ENCODE data around the gene LTBR. TPM values are rescaled to one million over a fixed set of nuclear protein-coding genes. Genes with fewer than 3 reads are reported as not detected.
"Not testable (repeated sequence)": the region's sequence is repeated elsewhere in the genome, so short reads cannot be mapped to it uniquely, and the experiment has no call there.

LTBR gene
- total and polyA plus RNA-seq, 2 donors (not counting 1 experiment from before 2014, with no cell fraction given) = 55.7 to 78.4 TPM

- Histone ChIP-seq H3K27me3 (ENCODE audit: control insufficient read depth, insufficient read depth, low read length) (no peaks in the 10 kb centered on the region), H3K4me3 (replicated peaks in 1 of 4; ENCODE audit: control extremely low read depth in 1 of 4, insufficient read depth in 1 of 4, low read depth in 3 of 4, low read length in 4 of 4) (no peak overlapping the region), H3K79me2 (ENCODE audit: control insufficient read depth, insufficient read depth, low read length) (no peaks in the 10 kb centered on the region), H3K4me1 (ENCODE audit: control insufficient read depth, extremely low read depth, insufficient read depth, low read length) (no peaks in the 10 kb centered on the region), H3K9ac (ENCODE audit: insufficient read depth, low read length) (no peak overlapping the region), H3K27ac (ENCODE audit: insufficient read depth, low read length) (no peak overlapping the region), H3K9me3 (ENCODE audit: control insufficient read depth, insufficient read depth, low read depth, low read length) (no peaks in the 10 kb centered on the region), H3K36me3 (ENCODE audit: control insufficient read depth, insufficient read depth, low read length) (no peaks in the 10 kb centered on the region), H2AFZ (ENCODE audit: low read length) (no peak overlapping the region), H4K20me1 (ENCODE audit: control insufficient read depth, extremely low read depth, insufficient read depth, low read length) (no peaks in the 10 kb centered on the region), H3K4me2 (ENCODE audit: extremely low read depth, insufficient read depth, low read length) (no peak overlapping the region)
- no peak for DNase-seq (ENCODE audit: low read depth in 2 of 2)
- no peak for TF ChIP-seq EZH2 (IDR thresholded peaks at IDR 0.05; ENCODE audit: low read length, missing control alignments)
- no peak for TF ChIP-seq CTCF (conservative IDR thresholded peaks at IDR 0.05 in 1 of 2, IDR thresholded peaks at IDR 0.05 in 1 of 2; ENCODE audit: low read depth in 1 of 2, low read length in 2 of 2)
Measured at GRCh38 chr12:6424866-6425265, 40.9 kb downstream of the LTBR start.

GRCh38 chr12:6425590-6426531, 41.9 kb downstream of the LTBR start:
- no peaks in the 10 kb centered on the region for H3K27me3 ChIP-seq (ENCODE audit: control insufficient read depth, insufficient read depth, low read length)
- TF ChIP-seq CTCF (conservative IDR thresholded peaks at IDR 0.05 in 1 of 2, IDR thresholded peaks at IDR 0.05 in 1 of 2; ENCODE audit: low read depth in 1 of 2, low read length in 2 of 2) (no peak), EZH2 (IDR thresholded peaks at IDR 0.05; ENCODE audit: low read length, missing control alignments) (no peak)
- no peaks in the 10 kb centered on the region for H3K9me3 ChIP-seq (ENCODE audit: control insufficient read depth, insufficient read depth, low read depth, low read length)
- DNase-seq (ENCODE audit: low read depth in 2 of 2) = no peak
- peaks cover 4% of the 10 kb centered on the region for H3K4me1 ChIP-seq (ENCODE audit: control insufficient read depth, extremely low read depth, insufficient read depth, low read length)
- no peak overlapping the region for H2AFZ ChIP-seq (ENCODE audit: low read length)
- no peaks in the 10 kb centered on the region for H4K20me1 ChIP-seq (ENCODE audit: control insufficient read depth, extremely low read depth, insufficient read depth, low read length)
- H3K4me2 ChIP-seq (ENCODE audit: extremely low read depth, insufficient read depth, low read length) = no peak overlapping the region
- H3K27ac ChIP-seq (ENCODE audit: insufficient read depth, low read length) = no peak overlapping the region
- H3K4me3 ChIP-seq (replicated peaks in 1 of 4; ENCODE audit: control extremely low read depth in 1 of 4, insufficient read depth in 1 of 4, low read depth in 3 of 4, low read length in 4 of 4) = no peak overlapping the region
- H3K9ac ChIP-seq (ENCODE audit: insufficient read depth, low read length) = no peak overlapping the region
- no peaks in the 10 kb centered on the region for H3K36me3 ChIP-seq (ENCODE audit: control insufficient read depth, insufficient read depth, low read length)
- no peaks in the 10 kb centered on the region for H3K79me2 ChIP-seq (ENCODE audit: control insufficient read depth, insufficient read depth, low read length)

- Histone ChIP-seq H3K9me3 (ENCODE audit: control insufficient read depth, insufficient read depth, low read depth, low read length) (no peaks in the 10 kb centered on the region), H3K4me1 (ENCODE audit: control insufficient read depth, extremely low read depth, insufficient read depth, low read length) (peaks cover 13% of the 10 kb centered on the region), H3K4me3 (replicated peaks in 1 of 4; ENCODE audit: control extremely low read depth in 1 of 4, insufficient read depth in 1 of 4, low read depth in 3 of 4, low read length in 4 of 4) (no peak overlapping the region), H3K79me2 (ENCODE audit: control insufficient read depth, insufficient read depth, low read length) (no peaks in the 10 kb centered on the region), H4K20me1 (ENCODE audit: control insufficient read depth, extremely low read depth, insufficient read depth, low read length) (no peaks in the 10 kb centered on the region), H3K4me2 (ENCODE audit: extremely low read depth, insufficient read depth, low read length) (no peak overlapping the region), H3K36me3 (ENCODE audit: control insufficient read depth, insufficient read depth, low read length) (no peaks in the 10 kb centered on the region), H3K27ac (ENCODE audit: insufficient read depth, low read length) (no peak overlapping the region), H2AFZ (ENCODE audit: low read length) (no peak overlapping the region), H3K9ac (ENCODE audit: insufficient read depth, low read length) (no peak overlapping the region), H3K27me3 (ENCODE audit: control insufficient read depth, insufficient read depth, low read length) (no peaks in the 10 kb centered on the region)
- DNase-seq (ENCODE audit: low read depth in 2 of 2) = no peak
- TF ChIP-seq CTCF (conservative IDR thresholded peaks at IDR 0.05 in 1 of 2, IDR thresholded peaks at IDR 0.05 in 1 of 2; ENCODE audit: low read depth in 1 of 2, low read length in 2 of 2) (no peak), EZH2 (IDR thresholded peaks at IDR 0.05; ENCODE audit: low read length, missing control alignments) (no peak)
Measured at GRCh38 chr12:6426882-6427671, 43.1 kb downstream of the LTBR start.

- H3K36me3 ChIP-seq (ENCODE audit: control insufficient read depth, insufficient read depth, low read length); H2AFZ ChIP-seq (ENCODE audit: low read length); H3K4me2 ChIP-seq (ENCODE audit: extremely low read depth, insufficient read depth, low read length); H3K27ac ChIP-seq (ENCODE audit: insufficient read depth, low read length); H4K20me1 ChIP-seq (ENCODE audit: control insufficient read depth, extremely low read depth, insufficient read depth, low read length); H3K79me2 ChIP-seq (ENCODE audit: control insufficient read depth, insufficient read depth, low read length); H3K9ac ChIP-seq (ENCODE audit: insufficient read depth, low read length); H3K9me3 ChIP-seq (ENCODE audit: control insufficient read depth, insufficient read depth, low read depth, low read length); H3K4me3 ChIP-seq (replicated peaks in 1 of 4; ENCODE audit: control extremely low read depth in 1 of 4, insufficient read depth in 1 of 4, low read depth in 3 of 4, low read length in 4 of 4); DNase-seq (ENCODE audit: low read depth in 2 of 2); H3K27me3 ChIP-seq (ENCODE audit: control insufficient read depth, insufficient read depth, low read length): not testable (repeated sequence)
- peaks cover 13% of the 10 kb centered on the region for H3K4me1 ChIP-seq (ENCODE audit: control insufficient read depth, extremely low read depth, insufficient read depth, low read length)
Measured at GRCh38 chr12:6427796-6428195, 43.8 kb downstream of the LTBR start.

Measured in fibroblast of lung (primary cell).